ENCODE data around the gene PMAIP1.

The PMAIP1 gene

DNA sequence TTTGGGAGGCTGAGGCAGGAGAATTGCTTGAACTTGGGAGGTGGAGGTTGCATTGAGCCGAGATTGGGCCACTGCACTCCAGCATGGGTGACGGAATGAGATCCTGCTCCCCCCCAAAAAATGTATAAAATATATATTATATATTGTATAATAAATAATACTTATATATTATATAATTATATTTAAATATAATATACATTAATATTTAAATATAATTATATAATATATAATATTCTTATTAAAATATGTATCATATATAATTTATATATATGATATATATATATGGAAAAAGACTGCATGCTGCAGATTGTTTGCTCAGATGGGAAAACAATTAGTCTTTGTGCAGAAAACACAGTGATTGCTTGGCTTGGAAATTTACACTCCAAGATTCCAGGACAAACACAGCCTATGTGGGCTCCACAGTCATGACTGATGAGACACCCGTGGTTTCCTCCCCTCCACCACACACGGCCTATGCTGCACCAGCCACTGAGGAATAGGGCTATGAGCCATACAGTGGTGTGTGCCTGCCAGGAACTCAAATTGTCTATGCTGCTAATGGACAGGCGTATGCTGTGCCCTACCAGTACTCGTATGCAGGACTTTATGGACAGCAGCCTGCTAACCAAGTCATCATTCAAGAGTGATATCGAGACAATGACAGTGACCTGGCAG, 30.0 kb downstream of the PMAIP1 start:
- Histone ChIP-seq H3K36me3 (ENCODE audit: control insufficient read depth in 2 of 2, insufficient read depth in 2 of 2, low read length in 2 of 2) (no peaks in the 10 kb centered on the region), H3K4me3 (ENCODE audit: low read length in 2 of 2) (no peak overlapping the region), H3K9ac (ENCODE audit: low read length in 2 of 2) (no peak overlapping the region), H3K27ac (ENCODE audit: low read length) (no peak overlapping the region), H3K9me3 (ENCODE audit: control insufficient read depth in 2 of 2, low read length in 2 of 2) (no peaks in the 10 kb centered on the region), H3K27me3 (ENCODE audit: control insufficient read depth in 1 of 2, insufficient read depth in 2 of 2, low read length in 2 of 2) (no peaks in the 10 kb centered on the region), H3K4me1 (ENCODE audit: control insufficient read depth, insufficient read depth, low read length) (no peaks in the 10 kb centered on the region)

DNA sequence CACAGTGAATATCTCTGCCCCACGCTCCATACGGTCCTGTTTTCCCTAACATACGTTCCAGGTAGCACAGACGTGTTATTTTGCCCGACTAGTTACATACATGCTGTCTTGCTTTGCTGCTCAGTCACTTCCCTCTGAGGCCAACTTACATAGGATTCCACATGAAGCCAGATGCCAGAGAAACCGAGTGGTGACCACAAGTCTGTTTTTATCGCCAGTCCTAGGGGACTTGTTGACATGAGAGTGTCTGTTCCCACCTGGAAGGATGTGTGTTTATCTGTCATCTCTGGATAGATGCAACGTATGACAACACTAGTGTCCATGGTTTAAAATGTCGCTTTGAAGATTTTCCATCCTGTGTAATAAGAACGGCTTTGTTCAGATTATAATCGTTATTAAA, 32.6 kb downstream of the PMAIP1 start:
- no peak overlapping the region for H3K27ac ChIP-seq (ENCODE audit: low read length)
- H3K4me3 ChIP-seq (ENCODE audit: low read length in 2 of 2), result no peak overlapping the region
- H3K27me3 ChIP-seq (ENCODE audit: control insufficient read depth in 1 of 2, insufficient read depth in 2 of 2, low read length in 2 of 2), result no peaks in the 10 kb centered on the region
- H3K9ac ChIP-seq (ENCODE audit: low read length in 2 of 2), result no peak overlapping the region
- H3K36me3 ChIP-seq (ENCODE audit: control insufficient read depth in 2 of 2, insufficient read depth in 2 of 2, low read length in 2 of 2), result no peaks in the 10 kb centered on the region
- no peaks in the 10 kb centered on the region for H3K4me1 ChIP-seq (ENCODE audit: control insufficient read depth, insufficient read depth, low read length)
- no peaks in the 10 kb centered on the region for H3K9me3 ChIP-seq (ENCODE audit: control insufficient read depth in 2 of 2, low read length in 2 of 2)

DNA sequence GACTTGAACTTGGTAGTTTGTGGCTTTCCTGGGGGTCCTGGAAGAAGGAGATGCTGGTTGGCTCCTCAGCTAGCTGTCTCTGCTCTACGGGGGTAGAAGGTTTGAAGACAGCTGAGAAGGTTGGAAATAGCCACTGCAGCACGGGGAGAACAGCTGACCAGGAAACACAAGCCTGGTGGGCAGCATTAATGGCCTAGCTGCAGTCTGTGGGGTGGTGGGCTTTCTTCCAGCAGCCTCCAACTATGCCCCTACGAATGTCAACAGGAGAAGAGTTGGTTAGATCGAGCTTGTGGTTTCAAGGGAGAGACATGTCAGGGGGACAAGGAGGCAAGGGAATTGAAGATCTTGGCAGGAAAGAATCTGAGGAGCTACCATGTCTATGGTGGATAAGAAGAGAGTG, 38.9 kb downstream of the PMAIP1 start:
- no peaks in the 10 kb centered on the region for H3K9me3 ChIP-seq (ENCODE audit: control insufficient read depth in 2 of 2, low read length in 2 of 2)
- H3K27ac ChIP-seq (ENCODE audit: low read length), result no peak overlapping the region
- no peak overlapping the region for H3K9ac ChIP-seq (ENCODE audit: low read length in 2 of 2)
- no peaks in the 10 kb centered on the region for H3K36me3 ChIP-seq (ENCODE audit: control insufficient read depth in 2 of 2, insufficient read depth in 2 of 2, low read length in 2 of 2)
- no peaks in the 10 kb centered on the region for H3K27me3 ChIP-seq (ENCODE audit: control insufficient read depth in 1 of 2, insufficient read depth in 2 of 2, low read length in 2 of 2)
- H3K4me3 ChIP-seq (ENCODE audit: low read length in 2 of 2), result no peak overlapping the region
- no peaks in the 10 kb centered on the region for H3K4me1 ChIP-seq (ENCODE audit: control insufficient read depth, insufficient read depth, low read length)

- no peak overlapping the region for H3K9ac ChIP-seq (ENCODE audit: low read length in 2 of 2)
- H3K27me3 ChIP-seq (ENCODE audit: control insufficient read depth in 1 of 2, insufficient read depth in 2 of 2, low read length in 2 of 2), result no peaks in the 10 kb centered on the region
- no peaks in the 10 kb centered on the region for H3K9me3 ChIP-seq (ENCODE audit: control insufficient read depth in 2 of 2, low read length in 2 of 2)
- H3K27ac ChIP-seq (ENCODE audit: low read length), result no peak overlapping the region
- H3K36me3 ChIP-seq (ENCODE audit: control insufficient read depth in 2 of 2, insufficient read depth in 2 of 2, low read length in 2 of 2), result no peaks in the 10 kb centered on the region
- H3K4me3 ChIP-seq (ENCODE audit: low read length in 2 of 2), result no peak overlapping the region
- no peaks in the 10 kb centered on the region for H3K4me1 ChIP-seq (ENCODE audit: control insufficient read depth, insufficient read depth, low read length)
Measured at GRCh38 chr18:59939127-59939526, 39.3 kb downstream of the PMAIP1 start.

- Histone ChIP-seq H3K27me3 (ENCODE audit: control insufficient read depth in 1 of 2, insufficient read depth in 2 of 2, low read length in 2 of 2) (no peaks in the 10 kb centered on the region), H3K27ac (ENCODE audit: low read length) (no peak overlapping the region), H3K4me3 (ENCODE audit: low read length in 2 of 2) (no peak overlapping the region), H3K4me1 (ENCODE audit: control insufficient read depth, insufficient read depth, low read length) (no peaks in the 10 kb centered on the region), H3K36me3 (ENCODE audit: control insufficient read depth in 2 of 2, insufficient read depth in 2 of 2, low read length in 2 of 2) (no peaks in the 10 kb centered on the region), H3K9ac (ENCODE audit: low read length in 2 of 2) (no peak overlapping the region), H3K9me3 (ENCODE audit: control insufficient read depth in 2 of 2, low read length in 2 of 2) (no peaks in the 10 kb centered on the region)
Measured at GRCh38 chr18:59940068-59940467, 40.3 kb downstream of the PMAIP1 start.

DNA sequence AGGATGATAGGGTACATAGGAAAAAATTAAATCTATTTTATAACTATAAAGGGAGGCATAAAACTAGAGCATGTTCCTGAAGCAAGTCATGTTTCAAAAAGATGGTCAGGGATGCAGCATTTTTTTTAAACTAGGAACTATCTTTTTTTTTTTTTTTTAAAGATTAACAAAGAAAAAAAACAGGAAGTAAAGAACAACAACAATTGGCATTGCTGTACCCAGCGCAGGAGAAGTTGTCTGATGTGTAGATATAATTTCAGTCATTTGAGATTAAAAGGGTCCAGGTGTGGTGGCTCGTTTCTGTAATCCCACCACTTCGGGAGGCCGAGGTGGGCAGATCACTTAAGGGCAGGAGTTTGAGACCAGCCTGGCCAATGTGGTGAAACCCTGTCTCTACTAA, 41.5 kb downstream of the PMAIP1 start:
- no peaks in the 10 kb centered on the region for H3K27me3 ChIP-seq (ENCODE audit: control insufficient read depth in 1 of 2, insufficient read depth in 2 of 2, low read length in 2 of 2)
- H3K4me1 ChIP-seq (ENCODE audit: control insufficient read depth, insufficient read depth, low read length), result no peaks in the 10 kb centered on the region
- no peak overlapping the region for H3K9ac ChIP-seq (ENCODE audit: low read length in 2 of 2)
- H3K9me3 ChIP-seq (ENCODE audit: control insufficient read depth in 2 of 2, low read length in 2 of 2), result no peaks in the 10 kb centered on the region
- H3K36me3 ChIP-seq (ENCODE audit: control insufficient read depth in 2 of 2, insufficient read depth in 2 of 2, low read length in 2 of 2), result no peaks in the 10 kb centered on the region
- H3K4me3 ChIP-seq (ENCODE audit: low read length in 2 of 2), result no peak overlapping the region
- H3K27ac ChIP-seq (ENCODE audit: low read length), result no peak overlapping the region

DNA sequence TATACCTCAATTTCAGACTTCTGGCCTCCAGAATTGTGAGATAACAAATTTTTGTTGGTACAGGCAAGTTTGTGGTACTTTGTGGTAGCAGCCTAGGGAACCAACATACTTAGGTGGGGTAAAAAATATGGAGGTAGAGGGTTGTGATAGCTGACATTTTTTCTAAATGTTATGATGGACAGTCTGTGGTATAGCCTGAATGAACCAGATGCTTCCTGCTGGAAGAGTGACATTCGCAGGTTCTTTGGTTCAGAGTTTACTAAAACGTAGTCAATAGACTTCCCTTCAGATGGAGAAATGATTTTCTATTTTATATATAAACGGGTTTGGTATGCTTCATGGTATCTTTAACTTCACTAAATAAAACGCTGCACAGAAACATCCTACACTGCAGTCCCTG, 42.8 kb downstream of the PMAIP1 start:
- Histone ChIP-seq H3K36me3 (ENCODE audit: control insufficient read depth in 2 of 2, insufficient read depth in 2 of 2, low read length in 2 of 2) (no peaks in the 10 kb centered on the region), H3K27me3 (ENCODE audit: control insufficient read depth in 1 of 2, insufficient read depth in 2 of 2, low read length in 2 of 2) (no peaks in the 10 kb centered on the region), H3K9me3 (ENCODE audit: control insufficient read depth in 2 of 2, low read length in 2 of 2) (no peaks in the 10 kb centered on the region), H3K4me1 (ENCODE audit: control insufficient read depth, insufficient read depth, low read length) (no peaks in the 10 kb centered on the region), H3K27ac (ENCODE audit: low read length) (no peak overlapping the region), H3K4me3 (ENCODE audit: low read length in 2 of 2) (no peak overlapping the region), H3K9ac (ENCODE audit: low read length in 2 of 2) (no peak overlapping the region)

GRCh38 chr18:59945544-59945943, 45.7 kb downstream of the PMAIP1 start:
- no peak overlapping the region for H3K4me3 ChIP-seq (ENCODE audit: low read length in 2 of 2)

GRCh38 chr18:59950215-59950944, 50.6 kb downstream of the PMAIP1 start:
- H3K9me3 ChIP-seq (ENCODE audit: control insufficient read depth in 2 of 2, low read length in 2 of 2), result no peaks in the 10 kb centered on the region
- no peaks in the 10 kb centered on the region for H3K27me3 ChIP-seq (ENCODE audit: control insufficient read depth in 1 of 2, insufficient read depth in 2 of 2, low read length in 2 of 2)
- no peak overlapping the region for H3K9ac ChIP-seq (ENCODE audit: low read length in 2 of 2)
- no peaks in the 10 kb centered on the region for H3K4me1 ChIP-seq (ENCODE audit: control insufficient read depth, insufficient read depth, low read length)
- H3K36me3 ChIP-seq (ENCODE audit: control insufficient read depth in 2 of 2, insufficient read depth in 2 of 2, low read length in 2 of 2), result no peaks in the 10 kb centered on the region
- no peak overlapping the region for H3K4me3 ChIP-seq (ENCODE audit: low read length in 2 of 2)
- H3K27ac ChIP-seq (ENCODE audit: low read length), result no peak overlapping the region

More at GRCh38 chr18:59945544-59945943, 45.7 kb downstream of the PMAIP1 start:
- no peaks in the 10 kb centered on the region for H3K36me3 ChIP-seq (ENCODE audit: control insufficient read depth in 2 of 2, insufficient read depth in 2 of 2, low read length in 2 of 2)
- no peaks in the 10 kb centered on the region for H3K4me1 ChIP-seq (ENCODE audit: control insufficient read depth, insufficient read depth, low read length)
- H3K27ac ChIP-seq (ENCODE audit: low read length), result no peak overlapping the region
- no peaks in the 10 kb centered on the region for H3K9me3 ChIP-seq (ENCODE audit: control insufficient read depth in 2 of 2, low read length in 2 of 2)
- H3K9ac ChIP-seq (ENCODE audit: low read length in 2 of 2), result no peak overlapping the region
- no peaks in the 10 kb centered on the region for H3K27me3 ChIP-seq (ENCODE audit: control insufficient read depth in 1 of 2, insufficient read depth in 2 of 2, low read length in 2 of 2)

- Histone ChIP-seq H3K36me3 (ENCODE audit: control insufficient read depth in 2 of 2, insufficient read depth in 2 of 2, low read length in 2 of 2) (no peaks in the 10 kb centered on the region), H3K9ac (ENCODE audit: low read length in 2 of 2) (no peak overlapping the region), H3K27me3 (ENCODE audit: control insufficient read depth in 1 of 2, insufficient read depth in 2 of 2, low read length in 2 of 2) (no peaks in the 10 kb centered on the region), H3K4me1 (ENCODE audit: control insufficient read depth, insufficient read depth, low read length) (no peaks in the 10 kb centered on the region), H3K9me3 (ENCODE audit: control insufficient read depth in 2 of 2, low read length in 2 of 2) (no peaks in the 10 kb centered on the region), H3K27ac (ENCODE audit: low read length) (no peak overlapping the region), H3K4me3 (ENCODE audit: low read length in 2 of 2) (no peak overlapping the region)
Measured at GRCh38 chr18:59951591-59951990, 51.8 kb downstream of the PMAIP1 start.

DNA sequence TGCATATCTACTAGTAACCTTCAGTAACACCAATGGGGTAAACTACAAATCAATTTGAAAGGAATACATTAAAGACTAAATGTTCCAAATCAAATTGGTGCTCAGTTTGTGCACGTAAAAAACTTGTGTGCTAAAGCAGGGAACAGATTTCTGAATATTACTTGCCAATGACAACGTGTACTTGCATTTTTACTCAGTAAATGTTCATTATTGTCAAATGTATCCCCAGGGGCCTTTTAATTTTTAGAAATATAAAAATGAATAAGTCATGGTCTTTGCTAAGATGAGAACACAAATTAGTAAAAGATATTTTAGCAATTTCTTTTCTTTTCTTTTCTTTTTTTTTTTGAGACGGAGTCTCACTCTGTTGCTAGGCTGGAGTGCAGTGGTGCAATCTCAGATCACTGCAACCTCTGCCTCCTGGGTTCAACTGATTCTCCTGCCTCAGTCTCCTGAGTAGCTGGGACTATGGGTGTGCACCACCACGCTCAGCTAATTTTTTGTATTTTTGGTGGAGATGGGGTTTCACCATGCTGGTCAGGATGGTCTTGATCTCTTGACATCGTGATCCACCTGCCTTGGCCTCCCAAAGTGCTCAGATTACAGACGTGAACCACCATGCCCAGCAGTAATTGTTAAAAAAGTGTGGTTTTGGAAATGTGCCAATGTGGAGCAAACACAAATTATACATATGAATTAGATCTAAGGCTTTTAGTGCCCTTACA, 52.6 kb downstream of the PMAIP1 start:
- Histone ChIP-seq H3K27ac (ENCODE audit: low read length) (no peak overlapping the region), H3K36me3 (ENCODE audit: control insufficient read depth in 2 of 2, insufficient read depth in 2 of 2, low read length in 2 of 2) (no peaks in the 10 kb centered on the region), H3K4me3 (ENCODE audit: low read length in 2 of 2) (no peak overlapping the region)

More for the DNA sequence above, 52.6 kb downstream of the PMAIP1 start:
- Histone ChIP-seq H3K27me3 (ENCODE audit: control insufficient read depth in 1 of 2, insufficient read depth in 2 of 2, low read length in 2 of 2) (no peaks in the 10 kb centered on the region), H3K9me3 (ENCODE audit: control insufficient read depth in 2 of 2, low read length in 2 of 2) (no peaks in the 10 kb centered on the region), H3K4me1 (ENCODE audit: control insufficient read depth, insufficient read depth, low read length) (no peaks in the 10 kb centered on the region), H3K9ac (ENCODE audit: low read length in 2 of 2) (no peak overlapping the region)

All from stomach smooth muscle (tissue), 2 donors.